ENCODE data around the gene IL32. TPM values are rescaled to one million over a fixed set of nuclear protein-coding genes. Genes with fewer than 3 reads are reported as not detected.
A peak's percentile ranks its signal among the peaks of the same experiment; 100 is the strongest.
"Not testable (repeated sequence)": the region's sequence is repeated elsewhere in the genome, so short reads cannot be mapped to it uniquely, and the experiment has no call there.

IL32 gene
- total RNA-seq, 6 experiments from 2014 or later = 204 to 1,268 (median 669) TPM

- Histone ChIP-seq H3K27me3 (no peaks in the 10 kb centered on the region), H3K9me3 (no peaks in the 10 kb centered on the region), H3K27ac (no peak overlapping the region), H3K4me1 (peaks cover 0 to 10% (median 3%) of the 10 kb centered on the region in 4 donors), H3K36me3 (peaks cover 0 to 14% (median 5%) of the 10 kb centered on the region in 4 donors), H3K4me3 (no peak overlapping the region)
- WGBS (ENCODE audit: insufficient coverage, low coverage, low lambda C conversion rate, missing lambda C conversion rate) = 90% methylated on average over 4 of the region's 9 CpGs
- ATAC-seq (peak in 1 of 4 donors; percentile 7), DNase-seq (no peak)
- intact Hi-C loops (cut with DNase I) = no loop called here
- TF ChIP-seq CTCF (IDR thresholded peaks at IDR 0.05) (no peak), POLR2A (IDR thresholded peaks at IDR 0.05) (no peak)
Observed at GRCh38 chr16:3070608-3071111, 5.2 kb downstream of the IL32 start.

DNA sequence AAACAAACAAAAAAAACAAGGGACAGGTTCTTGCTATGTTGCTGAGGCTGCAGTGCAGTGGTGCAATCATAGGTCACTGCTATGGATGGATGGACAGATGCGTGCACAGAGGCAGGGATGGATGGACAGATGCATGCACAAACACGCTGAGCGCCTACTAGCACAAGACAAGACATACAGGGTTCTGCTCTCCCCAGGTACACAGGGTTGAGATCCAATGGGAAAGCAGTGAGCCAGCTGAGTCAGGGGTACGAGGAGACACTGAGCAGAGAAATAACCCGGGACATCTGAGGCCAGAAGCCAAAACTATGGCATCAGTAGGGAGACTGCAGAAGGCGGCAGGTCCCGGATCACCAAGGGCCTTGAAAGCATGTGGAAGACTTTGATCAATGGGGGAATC is 6.2 kb downstream of the IL32 start:
- H3K27me3 ChIP-seq = no peaks in the 10 kb centered on the region
- H3K27ac ChIP-seq = no peak overlapping the region
- TF ChIP-seq CTCF (IDR thresholded peaks at IDR 0.05) (no peak), POLR2A (IDR thresholded peaks at IDR 0.05) (no peak)
- H3K4me3 ChIP-seq = no peak overlapping the region
- H3K36me3 ChIP-seq = peaks cover 0 to 14% (median 5%) of the 10 kb centered on the region in 4 donors
- peaks cover 0 to 10% (median under 1%) of the 10 kb centered on the region in 4 donors for H3K4me1 ChIP-seq
- ATAC-seq = peak in 1 of 4 donors; percentile 1
- H3K9me3 ChIP-seq = no peaks in the 10 kb centered on the region
- 66% methylated on average over 7 of the region's 7 CpGs for WGBS (ENCODE audit: insufficient coverage, low coverage, low lambda C conversion rate, missing lambda C conversion rate)
- DNase-seq = peak in 1 of 3 donors; percentile 20
- intact Hi-C loops (cut with DNase I) = no loop called here

- DNase-seq (peak in 1 of 3 donors; percentile 40), ATAC-seq (peak in 2 of 4 donors; percentile 8)
- intact Hi-C loops (cut with DNase I); H3K4me1 ChIP-seq; H3K9me3 ChIP-seq; H3K4me3 ChIP-seq; H3K27ac ChIP-seq; H3K27me3 ChIP-seq: not testable (repeated sequence)
- WGBS (ENCODE audit: insufficient coverage, low coverage, low lambda C conversion rate, missing lambda C conversion rate) = 38% methylated on average over 2 of the region's 4 CpGs
- H3K36me3 ChIP-seq = peaks cover 0 to 14% (median 5%) of the 10 kb centered on the region in 4 donors
Observed at GRCh38 chr16:3072148-3072547, 6.7 kb downstream of the IL32 start.

DNA sequence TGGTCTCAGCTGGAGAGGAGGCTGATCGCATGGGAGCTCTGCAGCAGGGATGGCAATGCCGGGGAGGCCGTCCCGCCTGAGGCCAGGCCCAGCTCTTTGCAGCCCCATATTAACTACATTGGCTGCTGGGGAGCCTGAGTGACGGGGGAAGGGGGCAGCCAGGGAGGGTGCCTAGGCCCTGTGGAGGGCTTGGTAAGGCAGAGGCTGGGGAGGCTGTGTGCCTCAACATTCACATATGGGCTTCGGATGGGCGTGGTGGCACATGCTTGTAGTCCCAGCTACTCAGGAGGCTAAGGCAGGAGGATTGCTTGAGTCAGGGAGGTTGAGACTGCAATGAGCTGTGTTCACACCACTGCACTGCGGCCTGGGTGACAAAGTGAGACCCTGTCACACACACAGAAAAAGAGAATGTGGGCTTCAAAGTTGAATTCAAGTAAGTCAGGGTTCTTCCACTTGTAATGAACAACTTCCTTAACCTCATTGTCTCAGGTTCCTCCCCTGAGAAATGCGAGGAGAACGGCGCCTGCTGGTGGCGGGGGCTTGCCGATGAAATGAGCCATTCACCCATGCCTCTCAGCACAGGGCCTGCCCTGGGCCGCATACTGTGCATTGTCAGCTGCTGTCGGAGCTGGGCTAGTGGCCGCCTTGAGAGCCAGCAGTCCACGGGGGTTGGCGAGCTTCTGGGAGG is 7.3 kb downstream of the IL32 start:
- peaks cover 0 to 13% (median 2%) of the 10 kb centered on the region in 4 donors for H3K36me3 ChIP-seq
- 49% methylated on average over 9 of the region's 18 CpGs for WGBS (ENCODE audit: insufficient coverage, low coverage, low lambda C conversion rate, missing lambda C conversion rate)
- H3K27me3 ChIP-seq; H3K9me3 ChIP-seq; intact Hi-C loops (cut with DNase I); ATAC-seq; H3K27ac ChIP-seq; H3K4me3 ChIP-seq; H3K4me1 ChIP-seq: not testable (repeated sequence)
- peak in 1 of 3 donors; percentile 19 for DNase-seq

DNA sequence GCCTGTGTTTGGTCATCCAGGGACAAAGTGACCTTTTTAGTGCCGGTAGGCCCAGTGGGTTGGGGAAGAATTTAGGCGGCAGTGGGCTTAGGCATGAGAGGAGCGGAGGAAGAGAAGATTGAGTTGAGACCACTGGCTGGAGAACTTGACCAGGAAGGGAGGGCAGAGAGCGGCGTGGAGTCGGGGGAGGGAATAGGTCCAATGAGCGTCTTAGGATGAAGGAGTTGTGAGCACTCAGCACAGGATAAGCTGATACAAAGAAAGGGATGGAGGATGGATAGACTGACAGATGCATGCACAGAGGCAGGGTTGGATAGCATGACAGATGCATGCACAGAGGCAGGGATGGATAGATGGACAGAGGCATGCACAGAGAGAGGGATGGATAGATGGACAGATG is 8.0 kb downstream of the IL32 start:
- no peaks in the 10 kb centered on the region for H3K9me3 ChIP-seq
- ATAC-seq (no peak), DNase-seq (peak in 1 of 3 donors; percentile 24)
- intact Hi-C loops (cut with DNase I) = no loop called here
- H3K36me3 ChIP-seq = peaks cover 0 to 6% (median 0%) of the 10 kb centered on the region in 4 donors
- H3K27ac ChIP-seq = no peak overlapping the region
- no peaks in the 10 kb centered on the region for H3K4me1 ChIP-seq
- 75% methylated on average over 7 of the region's 7 CpGs for WGBS (ENCODE audit: insufficient coverage, low coverage, low lambda C conversion rate, missing lambda C conversion rate)
- H3K27me3 ChIP-seq = no peaks in the 10 kb centered on the region
- TF ChIP-seq POLR2A (IDR thresholded peaks at IDR 0.05) = no peak
- TF ChIP-seq CTCF (IDR thresholded peaks at IDR 0.05) = no peak
- no peak overlapping the region for H3K4me3 ChIP-seq
